Lung (tissue), 12 donors: ENCODE data around the gene ERGIC3. TPM values are rescaled to one million over a fixed set of nuclear protein-coding genes. Genes with fewer than 3 reads are reported as not detected.
A peak's percentile ranks its signal among the peaks of the same experiment; 100 is the strongest.

Experiments
- ATAC-seq: fragments of 200-7000 bp; cut with Tn5 transposase; one replicate; pipeline ENCODE4 v1.9.1; 2020; ENCODE audit warnings: moderate number of reproducible peaks; ENCODE audit not compliant: insufficient read depth, low FRiP score
- DNase-seq, 3 donors: peaks; one replicate each; pipeline ENCODE4 v3.0.0-alpha.2; 2013 to 2017
- H3K27ac ChIP-seq, 2 donors: one replicate each; pipeline ENCODE4 v1.5.1; 2013; ENCODE audit warnings: mild to moderate bottlenecking in 2 of 2, moderate library complexity in 2 of 2, control low read depth in 1 of 2, inconsistent platforms in 1 of 2, low read depth in 1 of 2, low read length in 1 of 2
- H3K27me3 ChIP-seq, 3 donors: one replicate each; pipeline ENCODE4 v1.5.1; 2013; ENCODE audit warnings: low read length in 2 of 3; ENCODE audit not compliant: control insufficient read depth in 3 of 3, insufficient read depth in 3 of 3
- H3K36me3 ChIP-seq, 4 donors: one replicate each; pipeline ENCODE4 v1.5.1; 2013; ENCODE audit warnings: low read length in 4 of 4, mild to moderate bottlenecking in 1 of 4, moderate library complexity in 1 of 4; ENCODE audit not compliant: control insufficient read depth in 4 of 4, insufficient read depth in 4 of 4
- H3K4me1 ChIP-seq, 5 donors: one replicate each; pipeline ENCODE4 v1.5.1; 2013; ENCODE audit warnings: low read length in 5 of 5, mild to moderate bottlenecking in 2 of 5, moderate library complexity in 1 of 5; ENCODE audit not compliant: control insufficient read depth in 5 of 5, insufficient read depth in 5 of 5
- H3K4me3 ChIP-seq: one replicate; pipeline ENCODE4 v1.5.1; 2013; ENCODE audit warnings: mild to moderate bottlenecking, control low read depth, moderate library complexity
- H3K9ac ChIP-seq, 2 donors: one replicate each; pipeline ENCODE4 v1.5.1; 2013; ENCODE audit warnings: low read length in 2 of 2, control low read depth in 1 of 2; ENCODE audit not compliant: insufficient read depth in 1 of 2
- H3K9me3 ChIP-seq, 4 donors: one replicate each; pipeline ENCODE4 v1.5.1; 2013; ENCODE audit warnings: low read length in 3 of 4, mild to moderate bottlenecking in 1 of 4, moderate library complexity in 1 of 4; ENCODE audit not compliant: control insufficient read depth in 4 of 4, insufficient read depth in 3 of 4
- CTCF ChIP-seq: IDR thresholded peaks from 2 replicates; pipeline ENCODE4 v1.5.1; 2012; ENCODE audit warnings: mild to moderate bottlenecking; ENCODE audit errors: control extremely low read depth, extremely low read depth
- WGBS, 2 donors: extraction: QIAGEN DNeasy Blood & Tissue Kit; methylation state at CpG; one replicate each; pipeline ENCODE4 v1.1.7; 2013; 5-methylcytosine and 5-hydroxymethylcytosine counted together
- polyA plus RNA-seq, 2 donors: library from polyadenylated mRNA; stranded (reverse); fragments of 200-250 nt; gene quantifications; one replicate each; pipeline ENCODE4 v1.2.1, GENCODE V29; 2013
- total RNA-seq, 2 donors: library from RNA; depleted of rRNA in 1 of 2; stranded (reverse); fragments of >200 nt in 1 of 2; gene quantifications; one replicate each; pipeline ENCODE4 v1.2.1, GENCODE V29; 2014 to 2021
- donor health status: control.
- donor health status: control.
- donor health status: Bipolar disorder and iron deficiency.
- donor health status: healthy.
- donor health status: DM: yes; HTN: yes; CAD: no.

Gene ERGIC3
- total and polyA plus RNA-seq, 4 donors, result 173 to 241 (median 212) TPM

GRCh38 chr20:35583636-35584560 lies 42.0 kb downstream of the ERGIC3 start:
- 93 to 95% methylated on average over 17 to 18 of the region's 18 CpGs for WGBS, 2 donors
- TF ChIP-seq CTCF, result no peak
- no peak overlapping the region for H3K4me3 ChIP-seq
- no peak for ATAC-seq
- no peaks in the 10 kb centered on the region for H3K36me3 ChIP-seq
- no peak overlapping the region for H3K9ac ChIP-seq
- peaks cover 0 to 8% (median 0%) of the 10 kb centered on the region in 4 donors for H3K9me3 ChIP-seq
- DNase-seq, result no peak
- H3K27ac ChIP-seq, result no peak overlapping the region
- H3K4me1 ChIP-seq, result no peaks in the 10 kb centered on the region
- no peaks in the 10 kb centered on the region for H3K27me3 ChIP-seq

GRCh38 chr20:35586751-35587425 lies 45.0 kb downstream of the ERGIC3 start:
- Histone ChIP-seq H3K4me1 (no peaks in the 10 kb centered on the region), H3K9me3 (peaks cover 0 to 6% (median 0%) of the 10 kb centered on the region in 4 donors), H3K9ac (no peak overlapping the region), H3K27ac (no peak overlapping the region), H3K27me3 (no peaks in the 10 kb centered on the region), H3K4me3 (no peak overlapping the region), H3K36me3 (no peaks in the 10 kb centered on the region)
- DNase-seq (no peak), ATAC-seq (no peak)
- no peak for TF ChIP-seq CTCF
- WGBS, 2 donors, result 93 to 98% methylated on average over 6 of the region's 6 CpGs

GRCh38 chr20:35587436-35587835 lies 45.6 kb downstream of the ERGIC3 start:
- Histone ChIP-seq H3K27ac (no peak overlapping the region), H3K9ac (no peak overlapping the region), H3K4me1 (no peaks in the 10 kb centered on the region), H3K27me3 (no peaks in the 10 kb centered on the region), H3K4me3 (no peak overlapping the region), H3K9me3 (peaks cover 0 to 2% (median 0%) of the 10 kb centered on the region in 4 donors), H3K36me3 (no peaks in the 10 kb centered on the region)
- 45 to 60% methylated on average over 2 of the region's 2 CpGs for WGBS, 2 donors
- no peak for TF ChIP-seq CTCF
- no peak for ATAC-seq
- peak in 2 of 3 donors; percentile 35 to 62 for DNase-seq
